GM23248 (cell line): ENCODE results near the gene TNS3.

ENCODE experiments used
- EZH2 ChIP-seq: fragments of 200-600 bp; sonication (generic); IDR thresholded peaks from 2 replicates; pipeline ENCODE4 v1.6.1; 2018; ENCODE audit warnings: antibody characterized with exemption, mild to moderate bottlenecking; ENCODE audit not compliant: insufficient read depth, poor library complexity, severe bottlenecking
- EZH2phosphoT487 ChIP-seq: fragments of 200-600 bp; sonication (generic); IDR thresholded peaks from 2 replicates; pipeline ENCODE4 v1.6.1; 2018; ENCODE audit warnings: antibody characterized with exemption, moderate library complexity, mild to moderate bottlenecking, low read depth; ENCODE audit not compliant: insufficient read depth

DNA sequence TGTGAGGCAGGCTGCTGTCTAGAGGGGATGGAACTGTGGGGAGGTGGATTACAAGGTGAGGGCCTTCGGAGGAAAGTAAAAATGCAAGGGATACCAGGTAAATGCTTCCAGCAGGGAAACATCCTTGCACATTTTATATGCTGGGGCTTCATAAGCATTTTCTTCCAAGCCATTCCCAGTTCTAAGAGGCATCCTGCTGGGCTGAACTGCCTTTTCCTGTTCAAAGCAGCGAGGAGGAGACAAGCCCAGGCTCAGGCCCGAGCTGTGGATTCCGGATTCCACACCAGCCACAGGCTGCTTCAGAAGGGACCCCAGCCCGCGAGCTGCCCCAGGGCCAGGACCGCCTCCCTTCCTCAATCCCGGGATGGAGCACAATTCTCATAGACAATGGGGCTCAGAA lies 249.7 kb downstream of the TNS3 start:
- no peak for TF ChIP-seq EZH2
- no peak for TF ChIP-seq EZH2phosphoT487
